Hepatocyte (in vitro differentiated cells): ENCODE data around the gene RPS13. TPM values are rescaled to one million over a fixed set of nuclear protein-coding genes. Genes with fewer than 3 reads are reported as not detected.
A peak's percentile ranks its signal among the peaks of the same experiment; 100 is the strongest.
"Not testable (repeated sequence)": the region's sequence is repeated elsewhere in the genome, so short reads cannot be mapped to it uniquely, and the experiment has no call there.

Experiments used
- DNase-seq: peaks from one replicate; pipeline ENCODE4 v3.0.0-alpha.2; 2016; ENCODE audit warnings: low spot score
- H2AFZ ChIP-seq: fragments of 200-600 bp; sonication (generic); 2 replicates; pipeline ENCODE4 v1.6.0; 2016; ENCODE audit warnings: antibody characterized with exemption, mild to moderate bottlenecking
- H3K27ac ChIP-seq: fragments of 200-600 bp; sonication (generic); 2 replicates; pipeline ENCODE4 v1.5.1; 2016; ENCODE audit warnings: mild to moderate bottlenecking
- H3K27me3 ChIP-seq: fragments of 200-600 bp; sonication (generic); 2 replicates; pipeline ENCODE4 v1.6.1; 2016
- H3K36me3 ChIP-seq: fragments of 200-600 bp; sonication (generic); replicated peaks from 2 replicates; pipeline ENCODE4 v1.5.1; 2016; ENCODE audit warnings: low read depth; ENCODE audit not compliant: insufficient read depth
- H3K4me1 ChIP-seq: fragments of 200-600 bp; sonication (generic); 2 replicates; pipeline ENCODE4 v1.5.1; 2016; ENCODE audit warnings: mild to moderate bottlenecking, moderate library complexity; ENCODE audit not compliant: insufficient read depth
- H3K4me2 ChIP-seq: fragments of 200-600 bp; sonication (generic); 2 replicates; pipeline ENCODE4 v1.6.0; 2016
- H3K4me3 ChIP-seq: fragments of 200-600 bp; sonication (generic); 2 replicates; pipeline ENCODE4 v1.5.1; 2016; ENCODE audit warnings: mild to moderate bottlenecking
- H3K79me2 ChIP-seq: fragments of 200-600 bp; sonication (generic); 2 replicates; pipeline ENCODE4 v1.6.0; 2017; ENCODE audit warnings: mild to moderate bottlenecking
- H3K9me2 ChIP-seq: fragments of 200-600 bp; sonication (generic); replicated peaks from 2 replicates; pipeline ENCODE4 v1.6.0; 2017; ENCODE audit warnings: mild to moderate bottlenecking; ENCODE audit not compliant: insufficient read depth
- H3K9me3 ChIP-seq: fragments of 200-600 bp; sonication (generic); 2 replicates; pipeline ENCODE4 v1.5.1; 2016; ENCODE audit warnings: low read depth, mild to moderate bottlenecking
- H4K20me1 ChIP-seq: fragments of 200-600 bp; sonication (generic); 2 replicates; pipeline ENCODE4 v1.6.0; 2016; ENCODE audit warnings: mild to moderate bottlenecking; ENCODE audit not compliant: insufficient read depth, poor library complexity, severe bottlenecking
- CTCF ChIP-seq: fragments of 200-600 bp; sonication (generic); IDR thresholded peaks from 2 replicates; pipeline ENCODE4 v1.5.1; 2016; ENCODE audit warnings: antibody characterized with exemption, mild to moderate bottlenecking; ENCODE audit not compliant: poor library complexity
- EZH2 ChIP-seq: fragments of 200-600 bp; sonication (generic); IDR thresholded peaks from 2 replicates; pipeline ENCODE4 v1.6.1; 2016; ENCODE audit warnings: antibody characterized with exemption, mild to moderate bottlenecking, borderline replicate concordance
- EZH2phosphoT487 ChIP-seq: fragments of 200-600 bp; sonication (generic); IDR thresholded peaks from one replicate; pipeline ENCODE4 v1.6.1; 2018; ENCODE audit warnings: antibody characterized with exemption, mild to moderate bottlenecking, low read depth, moderate library complexity; ENCODE audit not compliant: unreplicated experiment, severe bottlenecking
- WGBS: methylation state at CpG from one replicate; pipeline ENCODE4 v1.1.6; 2016; ENCODE audit warnings: low lambda C conversion rate; ENCODE audit errors: missing lambda C conversion rate; 5-methylcytosine and 5-hydroxymethylcytosine counted together
- polyA plus RNA-seq: library from polyadenylated mRNA; unstranded; fragments of >200 nt; fragmentation: Nextera tagmentation; extraction: Ambion mirVana; gene quantifications from 2 replicates; pipeline ENCODE4 v1.2.1, GENCODE V29; 2016
- total RNA-seq: library from RNA; depleted of rRNA; stranded (reverse); fragments of >200 nt; gene quantifications from 2 replicates; pipeline ENCODE4 v1.2.3, GENCODE V29; 2014

RPS13 gene
- total and polyA plus RNA-seq, 2 experiments from 2014 or later: 644 to 1,042 TPM

GRCh38 chr11:17098658-17099057 is 21.2 kb upstream of the RPS13 start:
- TF ChIP-seq EZH2 (no peak), CTCF (no peak), EZH2phosphoT487 (no peak)
- no peak for DNase-seq
- H3K9me3 ChIP-seq: no peaks in the 10 kb centered on the region
- no peak overlapping the region for H3K27ac ChIP-seq
- no peak overlapping the region for H3K4me2 ChIP-seq
- H2AFZ ChIP-seq: no peak overlapping the region
- no peaks in the 10 kb centered on the region for H4K20me1 ChIP-seq
- H3K4me1 ChIP-seq: no peaks in the 10 kb centered on the region
- no peaks in the 10 kb centered on the region for H3K9me2 ChIP-seq
- no peak overlapping the region for H3K4me3 ChIP-seq
- H3K36me3 ChIP-seq: peaks cover 3% of the 10 kb centered on the region
- H3K79me2 ChIP-seq: no peaks in the 10 kb centered on the region
- 98% methylated on average over 6 of the region's 6 CpGs for WGBS
- H3K27me3 ChIP-seq: no peaks in the 10 kb centered on the region

GRCh38 chr11:17098038-17098437 is 20.6 kb upstream of the RPS13 start:
- H3K36me3 ChIP-seq: peaks cover 3% of the 10 kb centered on the region
- H4K20me1 ChIP-seq: no peaks in the 10 kb centered on the region
- H3K27me3 ChIP-seq: no peaks in the 10 kb centered on the region
- no peak for DNase-seq
- WGBS: 73% methylated on average over 1 of the region's 1 CpG
- H2AFZ ChIP-seq: no peak overlapping the region
- H3K4me1 ChIP-seq: no peaks in the 10 kb centered on the region
- no peak overlapping the region for H3K4me3 ChIP-seq
- H3K27ac ChIP-seq: no peak overlapping the region
- TF ChIP-seq EZH2phosphoT487 (no peak), EZH2 (no peak)
- no peaks in the 10 kb centered on the region for H3K9me3 ChIP-seq
- no peak overlapping the region for H3K4me2 ChIP-seq
- H3K79me2 ChIP-seq: no peaks in the 10 kb centered on the region
- no peaks in the 10 kb centered on the region for H3K9me2 ChIP-seq

GRCh38 chr11:17085976-17086375 is 8.5 kb upstream of the RPS13 start:
- 71% methylated on average over 16 of the region's 16 CpGs for WGBS
- H3K4me2 ChIP-seq, DNase-seq, H3K9me3 ChIP-seq, H3K27ac ChIP-seq, H3K79me2 ChIP-seq, H4K20me1 ChIP-seq, H3K4me1 ChIP-seq, H3K36me3 ChIP-seq, H3K4me3 ChIP-seq, H3K27me3 ChIP-seq, H2AFZ ChIP-seq, H3K9me2 ChIP-seq: not testable (repeated sequence)

- H3K9me3 ChIP-seq: no peaks in the 10 kb centered on the region
- TF ChIP-seq EZH2 (no peak), EZH2phosphoT487 (no peak), CTCF (no peak)
- H4K20me1 ChIP-seq: peaks cover 9% of the 10 kb centered on the region
- H3K79me2 ChIP-seq: peaks cover 26% of the 10 kb centered on the region
- H2AFZ ChIP-seq: peak overlapping the region; percentile 42
- peak overlapping the region; percentile 88 for H3K27ac ChIP-seq
- peak overlapping the region; percentile 99 for H3K4me2 ChIP-seq
- no peaks in the 10 kb centered on the region for H3K9me2 ChIP-seq
- H3K4me3 ChIP-seq: peak overlapping the region; percentile 76
- H3K36me3 ChIP-seq: no peaks in the 10 kb centered on the region
- no peak for DNase-seq
- WGBS: 2% methylated on average over 20 of the region's 20 CpGs
- H3K4me1 ChIP-seq: peaks cover 17% of the 10 kb centered on the region
- H3K27me3 ChIP-seq: no peaks in the 10 kb centered on the region
Measured at GRCh38 chr11:17077240-17077519, 287 bp downstream of the RPS13 start.
